H9 (cell line): ENCODE measurements around the gene LINGO4. TPM values are rescaled to one million over a fixed set of nuclear protein-coding genes. Genes with fewer than 3 reads are reported as not detected.

Source experiments
- DNase-seq: peaks from one replicate; pipeline ENCODE4 v3.0.0-alpha.2; 2017
- H2AFZ ChIP-seq: one replicate; pipeline ENCODE4 v1.6.1; 2013; ENCODE audit warnings: mild to moderate bottlenecking, low read length, control low read depth, moderate library complexity
- H2AK5ac ChIP-seq: 2 replicates; pipeline ENCODE4 v1.6.1; 2013; ENCODE audit warnings: low read length, control low read depth, mixed read lengths; ENCODE audit not compliant: insufficient read length
- H2BK120ac ChIP-seq: one replicate; pipeline ENCODE4 v1.6.1; 2013; ENCODE audit warnings: low read depth, mild to moderate bottlenecking, low read length, control low read depth, inconsistent platforms; ENCODE audit not compliant: poor library complexity, severe bottlenecking
- H2BK12ac ChIP-seq: 2 replicates; pipeline ENCODE4 v1.6.1; 2013; ENCODE audit warnings: low read length, control low read depth, mixed read lengths, low read depth; ENCODE audit not compliant: insufficient read length
- H2BK15ac ChIP-seq: 2 replicates; pipeline ENCODE4 v1.6.1; 2013; ENCODE audit warnings: low read depth, low read length, control low read depth
- H2BK20ac ChIP-seq: one replicate; pipeline ENCODE4 v1.6.1; 2013; ENCODE audit warnings: low read depth, mild to moderate bottlenecking, low read length, control low read depth, inconsistent platforms; ENCODE audit not compliant: poor library complexity, severe bottlenecking
- H2BK5ac ChIP-seq: 2 replicates; pipeline ENCODE4 v1.6.1; 2013; ENCODE audit warnings: low read length, control low read depth, mixed read lengths; ENCODE audit not compliant: insufficient read length
- H3K14ac ChIP-seq: 2 replicates; pipeline ENCODE4 v1.6.1; 2013; ENCODE audit warnings: low read length, control low read depth; ENCODE audit not compliant: insufficient read depth
- H3K18ac ChIP-seq: 2 replicates; pipeline ENCODE4 v1.6.1; 2013; ENCODE audit warnings: low read depth, mild to moderate bottlenecking, mixed read lengths, low read length, control low read depth; ENCODE audit not compliant: insufficient read length
- H3K23ac ChIP-seq: 2 replicates; pipeline ENCODE4 v1.6.1; 2013; ENCODE audit warnings: low read length, control low read depth, mixed read lengths, low read depth; ENCODE audit not compliant: insufficient read length
- H3K23me2 ChIP-seq: 2 replicates; pipeline ENCODE4 v1.6.1; 2013; ENCODE audit warnings: low read depth, mild to moderate bottlenecking, mixed read lengths, low read length, control low read depth; ENCODE audit not compliant: insufficient read length, poor library complexity, severe bottlenecking
- H3K27ac ChIP-seq: 2 replicates; pipeline ENCODE4 v1.5.1; 2013; ENCODE audit warnings: low read length, control low read depth, mixed read lengths, low read depth; ENCODE audit not compliant: insufficient read length
- H3K27me3 ChIP-seq: 2 replicates; pipeline ENCODE4 v1.6.1; 2013; ENCODE audit warnings: low read length, control low read depth, inconsistent platforms; ENCODE audit not compliant: insufficient read depth
- H3K4ac ChIP-seq: 2 replicates; pipeline ENCODE4 v1.6.1; 2013; ENCODE audit warnings: low read depth, mild to moderate bottlenecking, control low read depth, inconsistent platforms, low read length, moderate library complexity
- H3K4me1 ChIP-seq: 2 replicates; pipeline ENCODE4 v1.6.1; 2013; ENCODE audit warnings: low read length, control low read depth, inconsistent platforms; ENCODE audit not compliant: insufficient read depth
- H3K4me2 ChIP-seq: 2 replicates; pipeline ENCODE4 v1.6.1; 2013; ENCODE audit warnings: low read length, control low read depth, mixed read lengths; ENCODE audit not compliant: insufficient read length, insufficient read depth
- H3K56ac ChIP-seq: 2 replicates; pipeline ENCODE4 v1.6.1; 2013; ENCODE audit warnings: low read depth, mild to moderate bottlenecking, mixed read lengths, low read length, control low read depth; ENCODE audit not compliant: insufficient read length
- H3K79me1 ChIP-seq: 2 replicates; pipeline ENCODE4 v1.6.1; 2013; ENCODE audit warnings: low read depth, mild to moderate bottlenecking, moderate library complexity, low read length, control low read depth, inconsistent platforms; ENCODE audit not compliant: insufficient read depth, poor library complexity, severe bottlenecking
- H3K79me2 ChIP-seq: 2 replicates; pipeline ENCODE4 v1.6.1; 2013; ENCODE audit warnings: low read length, control low read depth, inconsistent platforms; ENCODE audit not compliant: insufficient read depth
- H3K9ac ChIP-seq: 2 replicates; pipeline ENCODE4 v1.6.1; 2013; ENCODE audit warnings: low read length, control low read depth, mixed read lengths; ENCODE audit not compliant: insufficient read length; ENCODE audit errors: extremely low read depth
- H3K9me3 ChIP-seq: one replicate; pipeline ENCODE4 v1.6.1; 2013; ENCODE audit warnings: low read depth, low read length, inconsistent platforms; ENCODE audit not compliant: control insufficient read depth
- H3T11ph ChIP-seq: one replicate; pipeline ENCODE4 v1.6.1; 2013; ENCODE audit warnings: mild to moderate bottlenecking, low read length, control low read depth, inconsistent platforms
- H4K20me1 ChIP-seq: one replicate; pipeline ENCODE4 v1.6.1; 2013; ENCODE audit not compliant: control insufficient read depth, insufficient read length, insufficient read depth
- H4K5ac ChIP-seq: 2 replicates; pipeline ENCODE4 v1.6.1; 2013; ENCODE audit warnings: low read depth, mild to moderate bottlenecking, mixed read lengths, low read length, control low read depth; ENCODE audit not compliant: insufficient read length
- H4K8ac ChIP-seq: replicated peaks from 2 replicates; pipeline ENCODE4 v1.6.1; 2013; ENCODE audit warnings: low read length, control low read depth, mixed read lengths, low read depth; ENCODE audit not compliant: insufficient read length
- H4K91ac ChIP-seq: 2 replicates; pipeline ENCODE4 v1.6.1; 2013; ENCODE audit warnings: low read depth, mild to moderate bottlenecking, moderate library complexity, mixed read lengths, low read length, control low read depth; ENCODE audit not compliant: insufficient read length
- H3K27ac Mint-ChIP-seq, 3 experiments: 2 replicates in 2 of 3; 3 replicates in 1 of 3; pipeline ENCODE4 v1.8.0; 2020 to 2021; ENCODE audit warnings: mixed read lengths in 3 of 3, mild to moderate bottlenecking in 1 of 3, moderate library complexity in 1 of 3
- H3K27me3 Mint-ChIP-seq: 2 replicates; pipeline ENCODE4 v1.8.0; 2021; ENCODE audit warnings: low read depth, mild to moderate bottlenecking, moderate library complexity, mixed read lengths
- H3K36me3 Mint-ChIP-seq, 3 experiments: 2 replicates in 2 of 3; 3 replicates in 1 of 3; pipeline ENCODE4 v1.8.0; 2020 to 2021; ENCODE audit warnings: low read depth in 3 of 3, mixed read lengths in 3 of 3; ENCODE audit not compliant: insufficient read depth in 1 of 3
- H3K4me1 Mint-ChIP-seq, 2 experiments: 2 replicates each; pipeline ENCODE4 v1.8.0; 2020; ENCODE audit warnings: mixed read lengths in 2 of 2
- H3K4me3 Mint-ChIP-seq, 2 experiments: 2 replicates in 1 of 2; 3 replicates in 1 of 2; pipeline ENCODE4 v1.8.0; 2020 to 2021; ENCODE audit warnings: mild to moderate bottlenecking in 2 of 2, mixed read lengths in 2 of 2, moderate library complexity in 1 of 2
- H3K9me3 Mint-ChIP-seq, 2 experiments: 2 replicates in 1 of 2; 3 replicates in 1 of 2; pipeline ENCODE4 v1.8.0; 2020; ENCODE audit warnings: mild to moderate bottlenecking in 2 of 2, mixed read lengths in 2 of 2, moderate library complexity in 1 of 2
- CTCF ChIP-seq: fragments of 200-600 bp; sonication (generic); conservative IDR thresholded peaks from 3 replicates; pipeline ENCODE4 v1.8.0; 2021; ENCODE audit warnings: antibody characterized with exemption, mild to moderate bottlenecking
- WGBS: extraction: QIAGEN DNeasy Blood & Tissue Kit; methylation state at CpG from one replicate; pipeline ENCODE4 v1.1.7; 2013; ENCODE audit warnings: missing lambda C conversion rate, low lambda C conversion rate, mixed read lengths; ENCODE audit not compliant: insufficient read length; ENCODE audit errors: extremely low coverage; 5-methylcytosine and 5-hydroxymethylcytosine counted together
- total RNA-seq: library from RNA; stranded (reverse); gene quantifications from 2 replicates; pipeline ENCODE4 v1.2.1, GENCODE V29; 2021

Gene LINGO4
- total RNA-seq, 1 experiment from 2014 or later: not detected

DNA sequence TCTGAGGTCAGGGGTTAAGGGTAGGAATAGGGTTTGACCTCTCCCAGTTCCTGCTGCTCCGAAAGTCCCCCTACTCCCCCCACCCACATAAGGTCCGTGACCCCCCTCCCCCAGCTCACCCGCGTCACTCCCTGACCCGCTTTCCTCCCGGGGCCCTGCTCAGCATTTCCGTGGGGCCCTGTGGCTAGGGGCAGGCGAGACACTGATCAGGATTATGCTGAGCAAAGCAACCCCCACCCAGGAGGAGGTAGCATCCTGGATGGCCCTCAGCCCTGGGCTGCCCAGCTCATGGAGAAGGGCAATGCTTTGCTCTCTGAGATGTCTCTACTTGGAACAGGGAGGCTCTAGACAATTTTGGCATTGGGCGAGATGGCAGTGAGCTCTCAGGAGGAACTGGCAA lies 22.6 kb upstream of the LINGO4 start:
- Histone ChIP-seq H2BK120ac (no peak overlapping the region), H2AFZ (no peak overlapping the region), H3K9ac (no peak overlapping the region), H3K9me3 (no peaks in the 10 kb centered on the region), H3K18ac (no peak overlapping the region), H2BK5ac (no peak overlapping the region), H3K23ac (no peak overlapping the region), H3K4ac (no peak overlapping the region), H3K27ac (no peak overlapping the region), H2AK5ac (no peak overlapping the region), H4K5ac (no peak overlapping the region), H3K4me1 (peaks cover 16% of the 10 kb centered on the region; the same call in 1 of the 2 replicates), H4K20me1 (no peaks in the 10 kb centered on the region), H4K91ac (no peak overlapping the region), H3K56ac (no peak overlapping the region), H2BK20ac (no peak overlapping the region), H3K27me3 (no peaks in the 10 kb centered on the region), H3K79me1 (no peaks in the 10 kb centered on the region), H3K79me2 (no peaks in the 10 kb centered on the region), H3K4me2 (no peak overlapping the region), H3T11ph (no peak overlapping the region), H3K23me2 (no peaks in the 10 kb centered on the region), H3K14ac (no peak overlapping the region; the same call in 1 of the 2 replicates), H2BK12ac (no peak overlapping the region), H4K8ac (no peak overlapping the region), H2BK15ac (no peak overlapping the region)
- no peak for TF ChIP-seq CTCF
- no CpG with 5 or more reads among the region's 9 CpGs for WGBS
- Mint-ChIP-seq H3K4me3 (no peak overlapping the region; a peak in 1 of 5 replicates), H3K27ac (no peak overlapping the region; a peak in 1 of 7 replicates), H3K9me3 (no peaks in the 10 kb centered on the region), H3K36me3 (no peaks in the 10 kb centered on the region), H3K27me3 (peaks cover 3% of the 10 kb centered on the region), H3K4me1 (peaks cover 39 to 47% of the 10 kb centered on the region in 2 experiments)
- DNase-seq: no peak
